ENCODE results near the gene PRKAG2. TPM values are rescaled to one million over a fixed set of nuclear protein-coding genes. Genes with fewer than 3 reads are reported as not detected.
A peak's percentile ranks its signal among the peaks of the same experiment; 100 is the strongest.
"Not testable (repeated sequence)": the region's sequence is repeated elsewhere in the genome, so short reads cannot be mapped to it uniquely, and the experiment has no call there.

The PRKAG2 gene
- total RNA-seq, 1 donor from 2014 or later, result 25.4 TPM

- DNase-seq (ENCODE audit: extremely low read depth, low read depth, low spot score), result peak; percentile 25
Observed at GRCh38 chr7:151756076-151756731, 120.7 kb downstream of the PRKAG2 start.

GRCh38 chr7:151755131-151755801 lies 121.6 kb downstream of the PRKAG2 start:
- no peak for DNase-seq (ENCODE audit: extremely low read depth, low read depth, low spot score)

GRCh38 chr7:151754688-151755130 lies 122.2 kb downstream of the PRKAG2 start:
- DNase-seq (ENCODE audit: extremely low read depth, low read depth, low spot score), result no peak

- peak; percentile 97 for DNase-seq (ENCODE audit: extremely low read depth, low read depth, low spot score)
Observed at GRCh38 chr7:151754142-151754590, 122.7 kb downstream of the PRKAG2 start.

- no peak for DNase-seq (ENCODE audit: extremely low read depth, low read depth, low spot score)
Observed at GRCh38 chr7:151752816-151753595, 123.9 kb downstream of the PRKAG2 start.

- DNase-seq (ENCODE audit: extremely low read depth, low read depth, low spot score), result no peak
Observed at GRCh38 chr7:151752037-151752436, 124.9 kb downstream of the PRKAG2 start.

GRCh38 chr7:151748733-151749132 lies 128.2 kb downstream of the PRKAG2 start:
- no peak for DNase-seq (ENCODE audit: extremely low read depth, low read depth, low spot score)

GRCh38 chr7:151748021-151748420 lies 128.9 kb downstream of the PRKAG2 start:
- DNase-seq (ENCODE audit: extremely low read depth, low read depth, low spot score), result not testable (repeated sequence)

- DNase-seq (ENCODE audit: extremely low read depth, low read depth, low spot score), result no peak
Observed at GRCh38 chr7:151745706-151746105, 131.2 kb downstream of the PRKAG2 start.

GRCh38 chr7:151744656-151745638 lies 132.0 kb downstream of the PRKAG2 start:
- DNase-seq (ENCODE audit: extremely low read depth, low read depth, low spot score), result no peak

- no peak for DNase-seq (ENCODE audit: extremely low read depth, low read depth, low spot score)
Observed at GRCh38 chr7:151744051-151744580, 132.8 kb downstream of the PRKAG2 start.

GRCh38 chr7:151743481-151743983 lies 133.4 kb downstream of the PRKAG2 start:
- no peak for DNase-seq (ENCODE audit: extremely low read depth, low read depth, low spot score)

- no peak for DNase-seq (ENCODE audit: extremely low read depth, low read depth, low spot score)
Observed at GRCh38 chr7:151742713-151743480, 134.0 kb downstream of the PRKAG2 start.

- no peak for DNase-seq (ENCODE audit: extremely low read depth, low read depth, low spot score)
Observed at GRCh38 chr7:151741585-151741984, 135.3 kb downstream of the PRKAG2 start.

GRCh38 chr7:151740081-151740851 lies 136.6 kb downstream of the PRKAG2 start:
- DNase-seq (ENCODE audit: extremely low read depth, low read depth, low spot score), result no peak

- no peak for DNase-seq (ENCODE audit: extremely low read depth, low read depth, low spot score)
Observed at GRCh38 chr7:151738925-151739324, 138.0 kb downstream of the PRKAG2 start.

- DNase-seq (ENCODE audit: extremely low read depth, low read depth, low spot score), result peak; percentile 77
Observed at GRCh38 chr7:151736403-151736909, 140.5 kb downstream of the PRKAG2 start.

GRCh38 chr7:151735851-151736402 lies 141.0 kb downstream of the PRKAG2 start:
- no peak for DNase-seq (ENCODE audit: extremely low read depth, low read depth, low spot score)

All from glomerular endothelial cell (primary cell).